ENCODE measurements around the gene THEM5.

DNA sequence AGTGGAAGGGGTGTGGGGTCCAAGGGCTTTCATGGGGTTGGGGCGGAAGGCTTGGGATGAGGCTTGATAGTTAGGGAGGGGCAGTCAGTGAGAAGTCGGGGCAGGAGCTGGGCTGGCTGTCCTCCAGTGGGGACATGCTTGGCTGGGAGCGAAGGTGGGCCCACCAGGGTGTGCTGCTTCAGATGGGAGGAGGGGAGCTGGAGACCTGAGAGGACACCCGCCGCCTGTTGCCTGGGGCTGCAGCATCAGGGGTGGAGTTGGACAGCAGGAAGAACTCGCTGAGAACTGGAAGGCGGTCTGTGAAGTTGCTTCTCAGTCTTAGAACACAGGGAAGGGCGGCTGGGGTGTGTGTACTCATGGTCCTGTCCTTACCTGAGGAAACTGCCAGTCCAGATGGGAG, 1.6 kb downstream of the THEM5 start:
- TF ChIP-seq POLR2A (IDR thresholded peaks at IDR 0.05) (no peak), CTCF (IDR thresholded peaks at IDR 0.05) (no peak)

All from Peyer's patch (tissue), 4 donors.